ENCODE measurements around the gene ATP5F1E.

DNA sequence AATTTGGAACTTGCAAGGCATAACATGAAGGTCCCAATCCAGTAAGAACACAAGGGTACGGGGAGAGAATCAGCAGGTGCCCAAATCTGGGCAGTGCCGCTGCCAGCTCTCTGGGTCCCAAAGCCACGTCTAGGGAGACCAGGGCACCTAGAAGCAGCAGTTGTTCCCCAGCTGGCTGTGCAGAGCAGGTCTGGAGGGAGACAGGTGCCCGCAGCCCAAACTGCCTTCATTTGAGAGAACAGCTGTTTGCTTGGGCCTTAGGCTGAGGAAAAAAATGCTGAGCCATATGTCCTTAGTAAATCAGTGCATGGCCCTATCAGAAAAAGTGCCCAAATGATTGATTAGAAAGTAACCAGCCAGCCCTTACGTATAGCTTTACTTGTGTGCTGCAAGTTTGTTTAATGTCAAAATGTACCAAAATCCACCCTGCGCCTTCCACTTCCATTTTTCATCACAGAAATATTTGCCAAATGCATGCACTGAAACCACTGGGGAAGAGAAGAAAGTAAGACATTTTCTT lies 19.6 kb upstream of the ATP5F1E start:
- TF ChIP-seq POLR2A (IDR thresholded peaks at IDR 0.05; ENCODE audit: low read length) (no peak), GATA1 (IDR thresholded peaks at IDR 0.05; ENCODE audit: low read depth, low read length) (no peak)
